Muscle of leg (tissue), 11 donors: ENCODE data around the gene ID3. TPM values are rescaled to one million over a fixed set of nuclear protein-coding genes. Genes with fewer than 3 reads are reported as not detected.
"Not testable (repeated sequence)": the region's sequence is repeated elsewhere in the genome, so short reads cannot be mapped to it uniquely, and the experiment has no call there.

Experiments
- DNase-seq: peaks from one replicate; pipeline ENCODE4 v3.0.0; 2013
- H3K27ac ChIP-seq: one replicate; pipeline ENCODE4 v1.5.1; 2013; ENCODE audit warnings: mild to moderate bottlenecking, low read length, control low read depth
- H3K27me3 ChIP-seq: one replicate; pipeline ENCODE4 v1.6.1; 2013; ENCODE audit warnings: low read length; ENCODE audit not compliant: control insufficient read depth, insufficient read depth
- H3K36me3 ChIP-seq: one replicate; pipeline ENCODE4 v1.6.1; 2013; ENCODE audit warnings: low read length; ENCODE audit not compliant: control insufficient read depth, insufficient read depth
- H3K4me1 ChIP-seq: one replicate; pipeline ENCODE4 v1.6.1; 2013; ENCODE audit warnings: low read length; ENCODE audit not compliant: control insufficient read depth, insufficient read depth
- H3K4me3 ChIP-seq: one replicate; pipeline ENCODE4 v1.5.1; 2013; ENCODE audit warnings: low read length, control low read depth
- H3K9me3 ChIP-seq: replicated peaks from 2 replicates; pipeline ENCODE4 v1.6.1; 2013; ENCODE audit warnings: low read depth, low read length; ENCODE audit not compliant: control insufficient read depth
- WGBS: methylation state at CpG from one replicate; pipeline ENCODE4 v1.1.5; 2013; ENCODE audit warnings: missing lambda C conversion rate; ENCODE audit not compliant: insufficient coverage; 5-methylcytosine and 5-hydroxymethylcytosine counted together
- polyA plus RNA-seq, 8 donors: library from polyadenylated mRNA; unstranded; fragments of 120-200 nt; gene quantifications; one replicate each; pipeline versions ENCODE4 v1.2.1 to v1.2.3, GENCODE V29; 2013; ENCODE audit warnings: inconsistent platforms in 1 of 8, low replicate concordance in 1 of 8; ENCODE audit not compliant: insufficient read length in 8 of 8, insufficient read depth in 1 of 8
- total RNA-seq: library from RNA; stranded (reverse); fragments of 120-200 nt; gene quantifications from one replicate; pipeline ENCODE4 v1.2.4, GENCODE V29; 2013

The ID3 gene
- total and polyA plus RNA-seq, 9 donors: 46.9 to 129 (median 80.6) TPM

- Histone ChIP-seq H3K4me3 (no peak overlapping the region), H3K27me3 (no peaks in the 10 kb centered on the region), H3K9me3 (no peaks in the 10 kb centered on the region), H3K27ac (peak overlapping the region; percentile 87), H3K4me1 (peaks cover 23% of the 10 kb centered on the region), H3K36me3 (no peaks in the 10 kb centered on the region)
- 66% methylated on average over 3 of the region's 4 CpGs for WGBS
- DNase-seq: no peak
These were observed 30.9 kb upstream of the ID3 start for GRCh38 chr1:23590058-23590783.

- Histone ChIP-seq H3K4me3 (no peak overlapping the region), H3K36me3 (no peaks in the 10 kb centered on the region), H3K4me1 (peaks cover 23% of the 10 kb centered on the region), H3K9me3 (no peaks in the 10 kb centered on the region), H3K27me3 (no peaks in the 10 kb centered on the region), H3K27ac (peak overlapping the region; percentile 87)
- WGBS: 31% methylated on average over 2 of the region's 5 CpGs
- peak; percentile 89 for DNase-seq
These were observed 30.3 kb upstream of the ID3 start for GRCh38 chr1:23589585-23589986.

- H3K36me3 ChIP-seq: no peaks in the 10 kb centered on the region
- no peak for DNase-seq
- no peaks in the 10 kb centered on the region for H3K9me3 ChIP-seq
- no peaks in the 10 kb centered on the region for H3K27me3 ChIP-seq
- WGBS: 73% methylated on average over 8 of the region's 11 CpGs
- H3K4me3 ChIP-seq: no peak overlapping the region
- peaks cover 23% of the 10 kb centered on the region for H3K4me1 ChIP-seq
- peak overlapping the region; percentile 70 for H3K27ac ChIP-seq
These were observed 29.6 kb upstream of the ID3 start for GRCh38 chr1:23588749-23589548.

GRCh38 chr1:23585321-23586022 is 26.2 kb upstream of the ID3 start:
- DNase-seq: no peak

GRCh38 chr1:23583727-23584126 is 24.4 kb upstream of the ID3 start:
- H3K9me3 ChIP-seq, H3K27me3 ChIP-seq, H3K36me3 ChIP-seq, H3K27ac ChIP-seq, DNase-seq, H3K4me3 ChIP-seq: not testable (repeated sequence)
- H3K4me1 ChIP-seq: peaks cover 17% of the 10 kb centered on the region

More at GRCh38 chr1:23585321-23586022, 26.2 kb upstream of the ID3 start:
- 42% methylated on average over 7 of the region's 10 CpGs for WGBS
- no peak overlapping the region for H3K27ac ChIP-seq
- peaks cover 18% of the 10 kb centered on the region for H3K4me1 ChIP-seq
- no peaks in the 10 kb centered on the region for H3K36me3 ChIP-seq
- no peaks in the 10 kb centered on the region for H3K27me3 ChIP-seq
- H3K9me3 ChIP-seq: no peaks in the 10 kb centered on the region
- no peak overlapping the region for H3K4me3 ChIP-seq

GRCh38 chr1:23582820-23583219 is 23.5 kb upstream of the ID3 start:
- peaks cover 21% of the 10 kb centered on the region for H3K4me1 ChIP-seq
- H3K27me3 ChIP-seq: no peaks in the 10 kb centered on the region
- H3K4me3 ChIP-seq: no peak overlapping the region
- no peaks in the 10 kb centered on the region for H3K9me3 ChIP-seq
- 100% methylated on average over 2 of the region's 4 CpGs for WGBS
- no peak overlapping the region for H3K27ac ChIP-seq
- no peak for DNase-seq
- no peaks in the 10 kb centered on the region for H3K36me3 ChIP-seq

- no peaks in the 10 kb centered on the region for H3K36me3 ChIP-seq
- no peaks in the 10 kb centered on the region for H3K27me3 ChIP-seq
- H3K9me3 ChIP-seq: no peaks in the 10 kb centered on the region
- peaks cover 34% of the 10 kb centered on the region for H3K4me1 ChIP-seq
- WGBS: 30% methylated on average over 6 of the region's 8 CpGs
- H3K4me3 ChIP-seq: no peak overlapping the region
- peak overlapping the region; percentile 70 for H3K27ac ChIP-seq
- peak; percentile 85 for DNase-seq
These were observed 21.9 kb upstream of the ID3 start for GRCh38 chr1:23581219-23581618.

- Histone ChIP-seq H3K36me3 (no peaks in the 10 kb centered on the region), H3K4me3 (no peak overlapping the region), H3K4me1 (peaks cover 46% of the 10 kb centered on the region), H3K27ac (no peak overlapping the region), H3K9me3 (peaks cover 3% of the 10 kb centered on the region), H3K27me3 (no peaks in the 10 kb centered on the region)
- 100% methylated on average over 2 of the region's 6 CpGs for WGBS
- no peak for DNase-seq
These were observed 19.7 kb upstream of the ID3 start for GRCh38 chr1:23578997-23579363.

- no peak for DNase-seq
- peaks cover 46% of the 10 kb centered on the region for H3K4me1 ChIP-seq
These were observed 19.2 kb upstream of the ID3 start for GRCh38 chr1:23578311-23578996.

More at GRCh38 chr1:23578311-23578996, 19.2 kb upstream of the ID3 start:
- H3K36me3 ChIP-seq: no peaks in the 10 kb centered on the region
- H3K9me3 ChIP-seq: peaks cover 3% of the 10 kb centered on the region
- no peaks in the 10 kb centered on the region for H3K27me3 ChIP-seq
- no peak overlapping the region for H3K4me3 ChIP-seq
- peak overlapping the region; percentile 4 for H3K27ac ChIP-seq
- WGBS: 83% methylated on average over 1 of the region's 4 CpGs
